Esophagus squamous epithelium (tissue), 4 donors: ENCODE results near the gene SMIM24.

Experiments
- CTCF ChIP-seq, 6 experiments: fragments of 450-650 bp in 4 of 6; fragments of 200-600 bp in 2 of 6; sonication (generic) in 2 of 6; IDR thresholded peaks; one replicate each; pipeline ENCODE4 v1.5.1; 2016 to 2019; ENCODE audit warnings: antibody characterized with exemption in 6 of 6, mild to moderate bottlenecking in 4 of 6, moderate library complexity in 4 of 6
- POLR2A ChIP-seq, 4 donors: fragments of 450-650 bp; IDR thresholded peaks; one replicate each; pipeline ENCODE4 v1.6.1; 2017; ENCODE audit warnings: antibody characterized with exemption in 4 of 4, mild to moderate bottlenecking in 4 of 4, moderate library complexity in 3 of 4

GRCh38 chr19:3441986-3442329 lies 38.4 kb downstream of the SMIM24 start:
- TF ChIP-seq CTCF (IDR thresholded peaks at IDR 0.05), result no peak
- no peak for TF ChIP-seq POLR2A (IDR thresholded peaks at IDR 0.05)
